ENCODE data around the gene PRRG2. TPM values are rescaled to one million over a fixed set of nuclear protein-coding genes. Genes with fewer than 3 reads are reported as not detected.
A peak's percentile ranks its signal among the peaks of the same experiment; 100 is the strongest.

Gene PRRG2
- polyA plus RNA-seq, 12 donors, result 0.17 to 3.1 (median 0.61) TPM; not detected in 2

DNA sequence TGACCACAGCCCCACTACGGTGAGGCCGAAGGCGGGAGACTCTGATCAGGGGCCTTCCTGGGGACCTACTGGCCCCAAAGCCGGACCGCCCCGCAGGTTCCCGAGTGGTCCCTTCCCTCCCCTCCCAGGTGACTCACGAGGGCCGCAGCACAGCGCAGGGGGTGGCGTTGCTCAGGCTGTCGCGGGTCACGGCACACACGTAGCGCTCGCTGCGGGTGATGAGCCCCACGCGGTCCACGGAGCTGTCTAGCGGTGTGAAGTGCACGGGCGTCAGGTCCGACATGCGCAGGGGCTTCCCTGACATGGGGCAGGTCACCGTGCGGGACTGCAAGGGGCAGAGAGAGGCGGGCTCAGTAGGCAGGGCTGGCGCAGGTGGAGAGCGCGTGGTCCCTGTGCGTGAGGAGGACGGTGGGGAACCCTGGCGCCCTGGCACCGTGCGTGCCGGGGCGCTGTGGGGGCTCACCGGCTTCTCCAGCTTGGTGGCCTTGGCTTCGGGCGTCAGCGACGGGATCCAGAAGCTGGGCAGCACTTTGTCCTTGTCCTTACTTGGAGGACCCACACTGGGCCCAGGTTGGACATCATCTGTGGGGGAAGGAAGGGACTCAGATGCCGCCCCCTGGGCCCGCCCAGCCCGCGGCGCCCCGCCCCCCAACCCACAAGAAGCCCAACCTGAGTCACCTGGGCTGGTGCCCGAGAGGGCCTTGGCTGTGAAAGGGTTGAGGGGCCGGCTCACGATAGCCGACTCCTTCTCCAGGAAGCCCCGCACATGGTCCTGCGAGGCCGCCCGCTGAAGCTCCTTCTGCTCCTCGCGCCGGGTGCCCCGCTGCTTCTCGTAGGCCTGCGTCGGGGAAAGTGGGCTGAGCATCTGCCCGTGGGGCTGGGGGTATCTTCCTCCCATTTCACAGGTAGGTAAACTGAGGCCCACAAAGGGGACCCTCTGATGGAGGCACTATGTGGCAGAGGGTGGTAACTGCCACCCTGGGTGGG is 24.4 kb upstream of the PRRG2 start:
- no peak for DNase-seq

- no peak for DNase-seq
These were observed 23.3 kb upstream of the PRRG2 start for GRCh38 chr19:49557641-49558325.

DNA sequence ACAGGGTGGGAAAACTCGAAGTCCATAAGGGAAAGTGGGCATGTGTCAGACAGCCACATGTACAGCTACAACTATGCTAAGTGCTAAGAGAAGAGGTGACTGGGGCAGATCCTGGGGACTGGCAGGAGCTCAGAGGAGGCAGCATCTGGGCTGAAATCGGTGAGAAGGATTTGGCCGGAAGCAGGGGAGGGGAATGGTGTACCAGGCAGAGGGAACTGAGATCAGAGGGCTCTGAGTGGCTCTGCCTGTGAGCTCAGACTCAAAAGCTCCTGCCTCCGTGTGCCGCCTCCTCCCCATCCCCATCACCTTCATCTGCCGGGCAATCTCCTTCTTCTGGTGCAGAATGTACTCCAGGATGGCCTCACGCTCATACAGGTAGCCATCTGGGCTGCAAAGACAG is 22.5 kb upstream of the PRRG2 start:
- no peak for DNase-seq

GRCh38 chr19:49559443-49559842 is 21.7 kb upstream of the PRRG2 start:
- no peak for DNase-seq

DNA sequence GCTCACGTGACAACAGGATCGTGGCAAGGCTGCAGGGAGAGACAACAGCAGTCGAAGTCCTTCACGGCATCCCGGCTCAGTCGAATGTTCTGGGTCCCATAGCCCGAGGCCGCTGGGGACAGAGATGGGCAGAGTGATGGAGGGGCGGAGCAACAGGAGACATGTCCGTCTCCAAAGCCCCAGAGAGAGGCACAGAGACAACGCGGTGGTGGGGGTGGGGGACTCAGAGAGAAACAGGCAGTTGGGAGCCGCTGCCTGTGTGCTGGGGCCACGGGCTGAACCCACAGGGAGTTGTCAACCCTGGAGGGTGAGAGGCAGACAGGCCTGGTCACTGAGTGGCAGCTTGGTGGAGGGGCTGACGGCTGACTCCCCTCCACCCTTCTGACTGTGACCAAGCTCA is 21.2 kb upstream of the PRRG2 start:
- DNase-seq, result no peak

DNA sequence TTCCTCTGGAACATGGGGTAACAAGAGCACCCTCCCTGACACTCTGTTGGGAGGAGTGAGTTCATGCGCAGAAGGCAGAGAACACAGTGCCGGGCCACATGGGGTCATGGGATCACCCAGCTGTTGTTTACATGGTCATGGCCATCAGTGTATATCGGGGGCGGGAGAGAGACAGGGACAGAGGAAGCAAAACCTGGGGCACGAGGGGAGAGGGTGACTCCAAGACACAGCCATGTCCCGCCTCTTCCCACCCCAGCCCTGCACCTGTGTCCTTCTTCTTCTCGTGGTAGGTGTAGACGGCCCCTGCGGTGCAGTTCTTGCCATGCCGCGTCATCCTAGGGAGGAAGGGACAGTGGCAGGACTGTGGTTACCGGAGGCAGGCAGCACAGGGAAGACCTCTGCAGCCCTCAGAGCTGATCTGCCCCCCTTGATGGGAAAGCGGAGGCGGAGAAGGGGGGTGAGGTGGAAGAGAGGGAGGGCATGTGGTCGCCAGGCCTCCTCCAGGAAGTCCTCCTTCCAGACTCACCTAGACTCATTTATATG is 20.7 kb upstream of the PRRG2 start:
- no peak for DNase-seq

DNA sequence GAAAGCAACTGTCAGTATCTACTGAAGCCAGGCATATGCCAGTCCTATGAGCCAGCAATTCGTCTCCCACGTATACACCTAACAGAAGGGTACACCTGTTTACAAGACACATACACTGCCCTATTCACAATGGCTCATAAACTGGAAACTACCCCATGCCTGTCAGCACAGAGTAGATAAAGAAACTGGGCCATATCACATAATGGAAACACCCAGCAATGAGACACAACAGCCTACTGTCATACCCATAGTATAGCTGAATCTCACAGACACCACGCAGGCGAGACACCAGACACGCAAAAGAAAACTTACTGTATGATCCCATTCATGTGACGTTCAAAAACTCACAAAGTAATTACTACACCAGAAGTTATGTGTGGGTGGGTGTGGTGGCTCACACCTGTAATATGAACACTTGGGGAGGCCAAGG is 16.5 kb upstream of the PRRG2 start:
- DNase-seq, result no peak

DNA sequence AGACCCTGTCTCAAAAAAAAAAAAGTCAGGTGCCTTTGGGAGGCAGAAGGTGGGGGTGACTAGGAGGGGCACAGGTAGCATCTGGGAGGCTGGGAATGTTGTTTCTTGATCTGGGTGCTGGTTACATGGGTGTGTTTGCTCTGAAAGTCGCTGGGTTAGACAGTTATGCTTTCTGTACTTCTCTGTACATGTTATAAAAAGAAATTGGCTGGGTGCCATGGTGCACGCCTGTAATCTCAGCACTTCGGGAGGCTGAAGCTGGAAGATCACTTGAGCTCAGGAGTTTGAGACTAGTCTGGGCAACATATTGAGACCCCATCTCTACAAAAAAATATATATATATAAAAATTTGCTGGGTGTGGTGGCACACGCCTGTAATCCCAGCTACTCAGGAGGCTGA is 15.9 kb upstream of the PRRG2 start:
- no peak for DNase-seq

GRCh38 chr19:49566302-49566701 is 14.8 kb upstream of the PRRG2 start:
- DNase-seq, result no peak

- no peak for DNase-seq
These were observed 13.2 kb upstream of the PRRG2 start for GRCh38 chr19:49567861-49568441.

DNA sequence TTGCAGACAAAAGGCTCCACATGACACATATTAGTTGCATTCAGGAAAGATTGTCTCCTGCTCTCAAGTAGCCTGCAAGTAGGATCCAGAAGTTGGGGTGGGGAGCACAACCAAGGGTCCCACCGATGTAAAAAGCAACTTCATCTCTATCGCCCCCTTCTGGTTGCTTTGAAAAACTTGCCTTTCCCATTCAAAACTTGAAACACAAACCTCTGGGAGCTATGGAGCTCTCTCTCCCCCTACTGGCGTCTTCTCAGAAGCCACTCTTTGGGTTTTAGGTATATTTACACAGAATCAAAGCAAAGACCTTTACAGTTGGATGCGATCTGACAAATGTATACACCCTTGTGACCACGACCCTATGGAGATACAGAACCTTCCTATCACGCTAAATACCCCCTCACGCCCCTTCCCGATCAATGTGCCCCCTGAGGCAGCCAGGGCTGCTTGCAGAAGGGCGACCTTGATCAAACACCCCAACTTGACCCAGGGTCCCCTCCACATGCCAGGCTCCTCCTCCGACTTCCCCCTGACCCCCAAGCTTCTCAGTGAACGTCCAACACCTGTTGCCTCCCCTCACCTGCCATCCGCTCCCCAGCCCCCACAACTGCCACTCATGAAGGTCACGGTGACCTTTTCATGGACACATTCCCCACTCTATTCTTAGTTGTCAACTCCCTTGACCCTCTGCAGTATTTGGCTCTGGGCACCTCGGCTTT is 10.8 kb upstream of the PRRG2 start:
- DNase-seq, result peak; percentile 80

DNA sequence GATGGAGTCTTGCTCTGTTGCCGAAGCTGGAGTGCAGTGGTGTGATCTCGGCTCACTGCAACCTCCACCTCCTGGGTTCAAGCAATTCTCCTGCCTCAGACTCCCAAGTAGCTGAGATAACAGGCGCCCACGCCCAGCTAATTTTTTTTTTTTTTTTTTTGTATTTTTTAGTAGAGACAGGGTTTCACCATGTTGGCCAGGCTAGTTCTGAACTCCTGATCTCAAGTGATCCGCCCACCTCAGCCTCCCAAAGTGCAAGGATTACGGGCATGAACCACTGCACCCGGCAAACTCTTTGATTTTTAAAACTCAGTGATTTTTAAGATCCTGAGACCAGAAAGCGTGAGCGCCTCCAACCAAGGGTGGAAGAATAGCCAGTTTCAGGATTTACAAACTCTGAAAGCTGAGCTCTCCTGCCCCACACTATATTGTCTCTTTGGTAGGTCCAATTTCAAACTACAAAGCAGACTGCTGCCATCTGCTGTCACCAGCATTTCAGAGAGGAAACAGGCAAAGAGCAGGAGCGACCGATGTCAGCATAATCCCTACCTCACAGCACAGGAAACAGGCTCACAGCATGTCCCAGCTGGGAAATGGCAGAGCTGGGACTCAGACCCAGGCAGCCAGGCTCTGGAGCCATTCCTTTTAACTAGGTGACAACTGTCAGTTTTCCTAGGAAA is 10.0 kb upstream of the PRRG2 start:
- no peak for DNase-seq

DNA sequence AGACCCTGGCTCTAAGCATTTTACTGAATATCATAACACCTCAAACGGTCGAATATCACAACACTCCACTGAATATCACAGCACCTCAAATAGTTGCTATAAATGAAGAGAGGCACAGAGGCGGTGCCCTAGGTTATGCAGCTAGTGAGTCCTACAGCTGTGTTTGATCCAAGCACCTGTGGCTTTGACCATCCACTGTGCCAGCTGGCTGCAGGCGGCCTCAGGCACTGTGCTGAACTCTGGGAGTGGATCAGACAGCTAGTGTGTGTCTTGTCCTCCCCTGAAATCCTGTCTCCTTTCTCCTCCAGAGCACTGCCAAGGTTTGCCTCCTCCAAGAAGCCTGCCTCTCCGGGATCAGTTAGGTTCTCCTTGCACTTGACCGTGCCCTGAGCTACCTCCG is 8.1 kb upstream of the PRRG2 start:
- no peak for DNase-seq

DNA sequence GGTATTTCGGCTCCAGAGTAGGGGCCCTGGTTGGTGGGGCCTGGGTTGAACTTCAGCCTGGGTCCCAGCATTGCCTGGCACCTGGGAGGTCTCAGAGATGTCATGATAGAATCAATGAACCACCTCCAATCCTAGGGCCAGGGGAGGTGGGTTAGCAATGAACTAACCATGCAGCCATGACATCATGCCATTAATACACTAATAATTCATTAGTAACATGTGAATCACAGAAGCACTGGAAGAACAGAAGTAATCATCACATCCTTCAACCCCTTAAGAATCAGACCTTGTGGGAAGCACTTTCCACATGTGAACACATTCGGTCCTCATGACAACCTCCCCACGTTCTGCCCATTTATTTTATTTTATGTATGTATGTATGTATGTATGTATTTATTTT is 7.7 kb upstream of the PRRG2 start:
- DNase-seq, result no peak

- DNase-seq, result no peak
These were observed 6.8 kb upstream of the PRRG2 start for GRCh38 chr19:49574206-49574755.

GRCh38 chr19:49579193-49579592 is 1.9 kb upstream of the PRRG2 start:
- DNase-seq, result no peak

GRCh38 chr19:49579947-49580263 is 1.2 kb upstream of the PRRG2 start:
- no peak for DNase-seq

GRCh38 chr19:49580264-49581006 is 681 bp upstream of the PRRG2 start, which contains the start of gene NOSIP:
Gene NOSIP, minus strand, starts transcription at chr19:49580556. Its CDS starts 19,865 bp downstream, at chr19:49560691.
- DNase-seq, result peak; percentile 97

DNA sequence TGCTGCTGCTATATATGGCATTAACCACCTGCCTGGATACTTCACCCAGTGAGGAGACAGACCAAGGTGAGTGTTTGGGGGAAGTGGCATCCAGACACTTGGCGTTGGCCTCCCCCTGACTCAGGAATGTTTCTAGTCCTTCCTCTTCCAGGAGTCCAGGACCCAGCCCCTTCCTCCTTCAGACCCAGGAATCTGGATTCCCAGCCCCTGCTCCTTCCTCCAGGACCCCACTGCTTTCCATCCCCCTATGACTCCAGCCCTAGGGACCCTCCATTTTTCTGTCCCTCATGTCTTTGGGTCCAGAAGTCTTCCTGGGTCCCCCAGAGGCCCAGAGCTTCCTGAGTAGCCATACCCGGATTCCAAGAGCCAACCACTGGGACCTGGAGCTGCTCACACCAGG is 2.1 kb downstream of the PRRG2 start:
- DNase-seq, result no peak

GRCh38 chr19:49585023-49585422 is 3.9 kb downstream of the PRRG2 start:
- DNase-seq, result no peak
